Middle frontal gyrus (tissue), 1 donor: ENCODE data around the gene GOLGA6L10.
"Not testable (repeated sequence)": the region's sequence is repeated elsewhere in the genome, so short reads cannot be mapped to it uniquely, and the experiment has no call there.

ENCODE experiments used
- DNase-seq: peaks from one replicate; pipeline ENCODE4 v3.0.0-alpha.2; 2015; ENCODE audit warnings: low spot score; ENCODE audit errors: extremely low spot score

Gene GOLGA6L10

DNA sequence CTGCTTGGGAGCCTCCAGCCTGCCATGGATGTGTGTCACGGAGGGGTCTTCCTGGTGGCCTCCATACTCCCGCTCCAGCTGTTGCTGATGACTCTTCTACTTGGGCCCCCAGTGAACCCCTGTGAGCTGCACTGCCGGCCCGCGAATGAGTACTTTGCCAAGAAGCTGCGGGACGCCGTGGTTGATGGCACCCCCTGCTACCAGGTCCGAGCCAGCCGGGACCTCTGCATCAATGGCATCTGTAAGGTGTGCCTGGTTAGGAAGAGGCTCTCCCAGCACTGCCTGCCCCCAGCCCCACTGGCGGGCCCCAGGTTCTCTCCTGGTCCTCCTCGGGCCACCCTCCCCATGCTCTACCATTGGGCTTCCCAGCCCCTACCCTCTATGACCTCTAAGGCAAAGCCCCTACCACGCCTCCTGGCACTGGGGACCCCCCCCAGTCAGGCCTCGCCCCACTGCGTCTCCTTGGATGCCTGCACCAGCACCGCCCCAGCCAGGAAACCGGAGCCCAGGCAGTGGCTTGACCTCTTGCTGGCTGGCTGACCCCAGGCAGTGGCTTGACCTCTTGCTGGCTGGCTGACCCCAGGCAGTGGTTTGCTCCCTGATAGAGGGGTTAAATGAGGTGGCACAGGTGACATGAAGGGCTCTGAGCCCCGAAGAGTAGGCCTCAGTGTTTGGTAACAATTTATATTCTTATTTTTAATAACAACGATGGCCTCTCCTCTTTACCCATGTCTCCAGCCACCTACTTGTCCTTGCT lies 29.6 kb downstream of the GOLGA6L10 start:
- not testable (repeated sequence) for DNase-seq

GRCh38 chr15:82318281-82318680 lies 31.0 kb downstream of the GOLGA6L10 start:
- not testable (repeated sequence) for DNase-seq

DNA sequence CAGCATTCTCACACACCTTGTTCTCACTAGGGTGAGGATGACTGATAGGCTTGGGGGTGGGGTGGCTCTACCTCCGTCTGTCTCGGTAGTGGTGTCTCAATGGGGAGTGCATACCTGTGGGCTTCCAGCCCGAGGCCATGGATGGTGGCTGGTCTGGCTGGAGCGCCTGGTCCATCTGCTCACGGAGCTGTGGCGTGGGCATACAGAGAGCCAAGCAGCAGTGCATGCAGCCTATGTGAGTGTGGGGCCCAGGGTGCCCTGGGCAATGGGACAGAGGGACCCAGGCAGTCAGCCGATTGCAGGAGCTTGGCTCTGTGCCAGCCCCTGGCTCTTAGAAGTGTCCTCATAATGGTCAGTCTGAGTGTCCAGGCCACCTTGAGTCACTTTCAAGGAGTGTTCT lies 31.8 kb downstream of the GOLGA6L10 start:
- DNase-seq, result not testable (repeated sequence)

DNA sequence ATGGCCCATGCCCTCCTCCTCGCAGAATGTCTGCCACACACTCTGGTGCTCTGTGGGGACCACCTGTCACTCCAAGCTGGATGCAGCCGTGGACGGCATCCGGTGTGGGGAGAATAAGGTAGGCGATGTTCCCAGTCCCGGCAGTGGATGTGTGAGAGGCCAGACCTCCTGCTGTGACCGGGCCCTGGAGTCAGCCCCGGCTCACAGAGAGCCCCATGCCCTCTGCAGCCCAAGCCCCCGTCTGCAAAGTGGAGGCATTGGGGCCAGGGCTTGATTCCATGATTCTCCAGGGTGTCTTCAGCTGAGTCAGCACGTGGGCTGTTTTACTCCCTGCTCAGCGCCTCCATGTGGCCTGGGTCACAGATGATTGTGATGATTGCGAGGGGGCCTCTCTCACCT lies 32.2 kb downstream of the GOLGA6L10 start:
- DNase-seq, result no peak

DNA sequence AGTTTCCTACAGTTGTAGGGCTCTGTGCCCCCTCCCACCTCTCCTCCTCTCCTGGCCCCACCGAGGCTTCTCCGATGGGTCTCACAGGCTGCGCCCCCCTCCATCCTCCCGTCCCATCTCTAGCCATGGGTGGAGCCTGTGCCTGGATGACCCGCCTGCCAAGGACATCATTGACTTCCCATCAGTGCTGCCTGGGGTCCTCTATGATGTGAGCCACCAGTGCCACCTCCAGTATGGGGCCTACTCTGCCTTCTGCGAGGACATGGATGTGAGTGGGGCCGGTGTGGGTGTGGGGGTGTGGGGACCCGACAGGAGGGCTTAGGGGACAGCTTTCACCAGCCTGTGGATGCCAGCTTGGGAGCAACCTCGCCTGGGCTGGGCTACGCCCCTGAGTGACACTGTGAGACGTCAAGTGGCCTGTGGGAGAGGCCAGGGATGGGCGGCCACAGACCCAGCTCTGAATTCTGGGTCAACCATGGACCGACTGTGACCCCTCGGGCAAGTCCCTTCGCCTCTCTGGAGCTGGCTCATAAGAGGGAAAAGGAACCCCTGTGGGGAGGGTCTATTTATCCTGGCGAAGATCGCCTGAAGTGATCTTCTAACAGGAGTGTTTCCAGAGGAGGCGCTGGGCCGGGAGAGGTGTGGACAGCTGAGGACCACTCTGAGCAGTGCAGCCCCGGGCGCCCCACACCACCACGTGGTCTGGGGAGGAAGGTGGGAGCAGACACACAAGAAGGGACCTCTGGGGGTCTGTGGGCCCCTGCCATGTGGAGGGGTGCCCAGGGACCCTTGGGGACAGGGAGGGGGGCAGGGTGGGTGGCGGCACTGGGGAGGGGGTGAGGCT lies 32.8 kb downstream of the GOLGA6L10 start:
- DNase-seq, result not testable (repeated sequence)

DNA sequence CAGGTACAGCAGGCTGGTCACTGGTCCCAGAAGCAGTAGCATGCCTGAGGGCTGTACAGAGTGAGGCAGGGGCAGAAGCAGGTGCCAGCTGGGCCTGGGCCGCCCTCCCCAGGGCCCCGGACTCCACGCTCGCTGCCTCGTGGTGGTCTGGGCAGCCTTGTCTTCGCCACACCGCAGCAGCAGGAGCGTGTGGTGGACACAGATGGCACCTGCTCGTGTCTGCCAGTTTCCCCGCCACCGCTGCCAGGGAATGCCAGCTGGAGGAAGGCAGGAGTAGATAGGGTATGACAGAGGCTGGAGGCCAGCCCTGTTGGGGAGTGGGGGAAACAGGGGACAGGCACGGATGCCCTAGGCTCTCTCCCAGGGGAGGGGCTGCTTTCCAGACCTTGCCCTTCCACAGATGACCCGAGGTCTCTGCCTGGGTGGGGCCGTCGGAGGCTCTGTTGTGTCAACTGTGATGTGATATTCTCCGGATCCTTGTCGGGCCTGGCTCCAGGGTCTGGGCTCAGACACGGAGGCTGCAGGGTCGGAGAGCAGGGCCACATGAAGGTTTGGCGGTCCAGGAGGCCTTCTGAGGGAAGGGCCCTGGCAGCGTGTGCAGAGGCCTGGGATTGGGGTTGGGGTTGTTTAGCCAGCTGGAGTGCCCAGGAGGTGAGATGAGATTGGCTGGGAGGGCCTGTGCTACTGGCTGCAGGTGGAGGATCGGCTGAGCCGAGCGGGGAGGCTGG lies 33.6 kb downstream of the GOLGA6L10 start:
- no peak for DNase-seq

GRCh38 chr15:82314769-82315518 lies 34.3 kb downstream of the GOLGA6L10 start:
- DNase-seq, result no peak

- not testable (repeated sequence) for DNase-seq
Observed at GRCh38 chr15:82313951-82314768, 35.1 kb downstream of the GOLGA6L10 start.

DNA sequence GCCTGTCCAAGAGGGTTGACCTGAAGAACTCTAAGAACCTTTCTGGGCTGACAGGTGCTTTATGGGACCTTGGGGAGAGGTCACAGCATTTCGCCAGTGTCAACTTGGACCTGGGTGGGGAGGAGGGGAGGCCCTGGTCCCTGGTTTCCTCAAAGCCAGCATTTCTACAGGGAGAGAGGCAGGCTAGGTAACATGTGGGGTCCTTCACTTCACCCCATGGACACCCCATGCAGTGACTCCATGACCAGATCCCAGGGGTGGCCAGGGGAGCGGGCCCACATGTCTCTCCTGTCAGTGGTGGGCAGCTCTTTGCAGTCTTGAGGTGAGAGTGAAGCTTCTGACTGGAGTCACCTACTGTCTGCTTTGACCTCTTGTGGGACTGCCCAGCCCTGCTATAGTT lies 35.8 kb downstream of the GOLGA6L10 start:
- no peak for DNase-seq

DNA sequence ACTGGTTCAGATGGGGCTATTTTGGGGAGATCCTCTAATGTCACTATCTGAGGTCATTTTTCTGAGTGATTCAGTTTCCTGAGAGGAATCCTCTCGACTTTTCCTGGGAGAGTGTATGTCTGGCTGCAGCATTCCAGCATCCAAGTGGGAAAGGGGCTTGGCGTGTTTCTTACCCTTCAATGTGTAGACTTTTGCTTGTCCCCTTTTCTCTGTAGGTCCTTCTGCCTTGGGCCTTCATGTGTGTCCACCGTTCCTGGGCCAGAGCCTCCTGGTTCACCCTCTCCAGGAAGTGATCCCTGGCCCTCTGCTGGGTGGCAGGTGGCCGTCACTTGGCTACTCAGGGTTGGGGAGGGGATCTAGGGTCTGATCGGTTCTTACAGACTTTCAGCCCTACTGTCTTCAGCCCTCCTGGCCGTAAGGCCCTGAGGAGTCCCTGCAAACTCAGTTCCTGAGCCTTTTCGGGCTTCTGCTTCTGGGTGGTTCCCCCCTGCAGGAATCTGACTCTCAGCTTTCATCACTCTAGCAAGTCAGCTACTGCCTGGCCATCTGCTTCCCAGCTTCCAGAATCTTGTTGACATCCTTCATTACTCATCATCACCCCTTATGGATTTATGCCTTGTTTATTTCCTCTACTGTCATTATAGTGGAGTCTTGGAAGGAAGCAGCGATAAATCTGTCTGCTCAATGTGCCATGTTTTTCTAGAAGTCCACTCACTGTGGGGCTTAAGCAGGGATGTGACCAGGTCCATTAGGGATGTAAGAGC lies 36.5 kb downstream of the GOLGA6L10 start:
- DNase-seq, result no peak

- DNase-seq, result not testable (repeated sequence)
Observed at GRCh38 chr15:82311321-82311720, 38.0 kb downstream of the GOLGA6L10 start.

GRCh38 chr15:82309802-82310201 lies 39.5 kb downstream of the GOLGA6L10 start:
- DNase-seq, result no peak

DNA sequence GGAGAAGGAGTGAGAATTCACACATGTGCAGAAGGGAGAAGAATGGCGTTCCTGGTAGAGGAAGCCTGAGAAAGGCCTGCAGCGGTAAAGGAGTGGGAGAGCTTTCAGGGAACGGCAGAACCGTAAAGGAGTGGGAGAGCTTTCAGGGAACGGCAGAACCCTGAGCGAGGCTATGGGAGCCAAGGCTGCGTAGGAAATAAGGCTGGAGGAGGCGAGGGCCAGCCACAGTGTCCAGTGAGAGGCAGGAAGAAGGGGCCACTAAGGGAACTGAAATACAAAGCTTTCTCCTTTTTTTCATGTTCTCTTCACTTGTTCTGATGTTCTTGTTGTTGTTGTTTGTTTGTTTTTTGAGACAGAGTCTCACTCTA lies 41.6 kb downstream of the GOLGA6L10 start:
- DNase-seq, result no peak

GRCh38 chr15:82306791-82307713 lies 42.2 kb downstream of the GOLGA6L10 start:
- DNase-seq, result no peak

DNA sequence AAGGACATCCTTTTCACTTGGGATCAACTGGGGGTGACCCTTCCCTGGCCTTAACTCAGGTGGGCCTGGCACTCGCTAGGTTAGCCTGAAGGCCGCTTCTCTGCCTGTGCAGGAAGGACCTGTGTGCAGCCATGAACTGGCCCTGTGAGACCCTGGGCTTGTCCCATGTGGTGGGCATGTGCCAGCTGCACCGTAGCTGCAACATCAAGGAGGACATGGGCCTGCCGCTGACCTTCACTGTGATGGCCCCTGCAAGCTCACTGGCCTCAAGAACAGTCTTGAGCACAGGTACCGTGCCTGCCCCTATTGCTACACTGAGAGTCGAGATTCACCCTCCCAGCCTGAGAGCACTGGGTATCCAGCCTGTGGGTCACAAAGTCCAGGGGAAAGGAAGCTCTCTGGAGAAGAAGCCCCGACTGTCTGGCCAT lies 43.6 kb downstream of the GOLGA6L10 start:
- no peak for DNase-seq

DNA sequence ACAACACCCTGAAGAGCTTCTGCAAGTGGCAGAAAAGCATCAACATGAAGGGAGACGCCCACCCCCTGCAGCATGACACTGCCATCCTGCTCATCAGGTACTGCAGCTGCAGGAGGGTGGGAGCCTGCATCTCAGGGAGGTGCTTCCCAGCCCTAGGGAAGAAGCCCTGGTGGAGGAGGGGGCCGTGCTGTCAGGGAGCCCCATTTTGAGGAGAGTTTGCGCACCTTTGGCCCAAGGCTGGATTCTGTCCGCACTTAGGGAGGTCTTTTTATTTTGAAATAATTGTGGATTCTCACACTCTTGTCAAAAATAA lies 44.5 kb downstream of the GOLGA6L10 start:
- DNase-seq, result no peak

DNA sequence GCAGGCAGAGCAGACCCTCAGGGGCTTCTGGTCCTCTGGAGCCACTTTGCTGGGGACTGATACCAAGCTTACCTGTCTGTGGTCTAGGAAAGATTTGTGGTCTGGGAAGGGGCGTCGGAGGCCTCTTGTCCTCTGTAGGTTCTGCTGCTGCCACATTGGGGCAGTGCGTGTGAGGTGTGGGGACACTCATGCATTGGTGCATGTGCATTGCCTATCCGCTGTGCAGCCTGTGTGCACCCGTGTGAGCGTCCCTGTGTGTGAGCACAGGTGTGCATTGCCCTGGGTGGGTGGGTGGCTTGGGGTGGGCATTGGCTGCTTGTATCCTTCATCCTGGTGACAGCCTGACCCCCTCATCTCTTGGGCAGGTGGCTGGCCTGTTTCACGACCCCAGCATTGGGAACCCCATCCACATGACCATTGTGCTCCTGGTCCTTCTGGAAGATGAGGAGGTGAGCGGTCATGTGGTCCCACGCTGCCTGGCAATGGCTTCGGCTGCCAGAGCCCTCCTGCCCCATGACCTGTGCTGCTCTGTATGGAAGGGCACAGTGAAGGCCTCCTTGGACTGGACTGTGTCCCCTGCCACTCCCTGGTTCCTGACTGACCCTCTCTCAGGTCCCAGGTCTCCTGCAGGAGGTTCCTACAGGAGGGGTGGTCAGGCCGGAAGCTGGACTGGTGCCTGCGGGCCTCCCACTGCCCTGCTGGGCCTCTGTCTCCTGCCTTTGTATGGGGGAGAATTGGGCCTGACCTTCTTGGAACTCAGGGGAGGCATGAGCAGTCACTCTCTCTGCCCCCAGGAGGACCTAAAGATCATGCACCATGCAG lies 45.1 kb downstream of the GOLGA6L10 start:
- DNase-seq, result no peak
